ENCODE results near the gene CBFB. TPM values are rescaled to one million over a fixed set of nuclear protein-coding genes. Genes with fewer than 3 reads are reported as not detected.

The CBFB gene
- total RNA-seq, 2 donors from 2014 or later = 78.5 to 85.4 TPM

DNA sequence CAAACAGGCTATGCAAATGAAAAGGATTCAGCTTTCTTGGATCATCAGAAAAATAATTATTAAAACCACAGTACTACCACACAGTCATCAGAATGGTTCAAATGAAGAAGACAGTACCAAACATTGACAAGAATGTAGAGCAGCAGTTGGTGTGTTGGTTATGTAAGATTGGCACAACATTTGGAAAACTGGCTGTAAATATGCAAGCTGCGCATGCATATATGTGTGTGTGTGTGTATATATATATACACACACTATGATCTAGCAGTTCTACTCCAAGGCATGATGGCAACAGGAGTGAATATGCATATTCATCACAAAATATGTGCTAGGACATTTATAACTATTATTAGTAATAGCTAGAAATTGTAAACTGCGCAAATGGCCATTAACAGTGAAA is 46.4 kb downstream of the CBFB start:
- DNase-seq (no peak), ATAC-seq (no peak)

DNA sequence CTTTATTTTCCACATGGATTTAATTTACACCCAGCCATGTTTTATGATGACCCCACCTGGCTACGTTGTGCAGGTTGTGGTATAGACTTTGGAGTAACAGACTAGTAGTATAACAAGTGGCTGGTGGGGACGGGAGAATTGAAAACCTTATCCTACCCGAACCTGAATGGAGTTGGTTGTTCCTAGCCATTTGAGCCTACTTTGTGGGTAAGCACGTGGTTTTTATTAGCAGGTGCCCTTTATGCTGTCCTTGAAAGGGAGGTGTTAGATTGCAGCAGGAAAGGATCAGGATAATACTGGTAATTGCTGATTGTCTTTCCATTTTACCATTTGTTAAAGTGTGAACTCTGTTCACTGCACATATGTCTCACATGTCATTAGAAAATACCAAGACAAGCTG is 48.9 kb downstream of the CBFB start:
- ATAC-seq (no peak), DNase-seq (no peak)
- H3K9me3 ChIP-seq (ENCODE audit: control insufficient read depth, low read length, poor library complexity, severe bottlenecking) = no peaks in the 10 kb centered on the region
- Mint-ChIP-seq H3K27ac (peak overlapping the region; percentile 53), H3K27me3 (no peaks in the 10 kb centered on the region), H3K36me3 (ENCODE audit: low read depth) (peaks cover 2% of the 10 kb centered on the region), H3K4me3 (no peak overlapping the region), H3K4me1 (peaks cover 8% of the 10 kb centered on the region)

More for the DNA sequence above, 46.4 kb downstream of the CBFB start:
- H3K4me1 Mint-ChIP-seq = peaks cover 8% of the 10 kb centered on the region
- H3K36me3 Mint-ChIP-seq (ENCODE audit: low read depth) = peaks cover 2% of the 10 kb centered on the region
- no peaks in the 10 kb centered on the region for H3K27me3 Mint-ChIP-seq
- no peaks in the 10 kb centered on the region for H3K9me3 ChIP-seq (ENCODE audit: control insufficient read depth, low read length, poor library complexity, severe bottlenecking)
- H3K27ac Mint-ChIP-seq = no peak overlapping the region
- H3K4me3 Mint-ChIP-seq = no peak overlapping the region

DNA sequence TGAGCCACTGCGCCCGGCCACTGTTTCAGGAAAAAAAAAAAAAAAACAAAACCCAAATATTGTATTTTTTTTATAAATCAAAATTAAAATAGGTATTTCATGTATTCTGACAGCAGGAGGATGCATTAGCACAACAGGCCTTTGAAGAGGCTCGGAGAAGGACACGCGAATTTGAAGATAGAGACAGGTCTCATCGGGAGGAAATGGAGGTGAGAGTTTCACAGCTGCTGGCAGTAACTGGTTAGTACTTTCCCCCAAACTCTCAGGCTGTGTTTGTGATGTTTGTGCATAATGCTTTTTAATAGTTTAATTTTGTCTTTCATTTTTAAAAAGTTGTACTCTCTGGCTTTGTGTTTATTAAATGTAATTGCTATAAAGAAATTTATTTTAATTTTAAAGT is 53.2 kb downstream of the CBFB start:
- peaks cover 5% of the 10 kb centered on the region for H3K36me3 Mint-ChIP-seq (ENCODE audit: low read depth)
- ATAC-seq = no peak
- H3K4me3 Mint-ChIP-seq = no peak overlapping the region
- peaks cover 15% of the 10 kb centered on the region for H3K4me1 Mint-ChIP-seq
- no peaks in the 10 kb centered on the region for H3K9me3 ChIP-seq (ENCODE audit: control insufficient read depth, low read length, poor library complexity, severe bottlenecking)
- no peaks in the 10 kb centered on the region for H3K27me3 Mint-ChIP-seq
- no peak for DNase-seq
- H3K27ac Mint-ChIP-seq = no peak overlapping the region

DNA sequence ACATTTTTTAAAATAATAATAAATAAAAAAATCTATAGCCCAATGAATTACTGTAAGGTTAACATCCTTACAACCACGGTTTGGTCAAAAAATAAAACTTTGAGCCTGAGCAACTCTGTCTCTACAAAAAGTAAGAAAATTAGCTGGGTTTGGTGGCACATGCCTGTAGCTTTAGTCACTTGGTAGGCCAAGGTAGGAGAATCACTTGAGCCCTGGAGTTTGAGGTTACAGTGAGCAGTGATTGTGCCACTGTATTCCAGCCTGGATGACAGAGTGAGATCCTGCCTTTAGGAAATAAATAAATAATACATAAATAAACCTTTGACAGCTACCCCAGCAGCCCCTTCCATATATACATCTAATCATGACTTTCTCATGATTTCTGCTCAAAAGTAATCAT is 53.9 kb downstream of the CBFB start:
- Mint-ChIP-seq H3K27me3 (no peaks in the 10 kb centered on the region), H3K27ac (no peak overlapping the region), H3K4me3 (no peak overlapping the region), H3K36me3 (ENCODE audit: low read depth) (peaks cover 5% of the 10 kb centered on the region), H3K4me1 (peaks cover 15% of the 10 kb centered on the region)
- DNase-seq (no peak), ATAC-seq (no peak)
- H3K9me3 ChIP-seq (ENCODE audit: control insufficient read depth, low read length, poor library complexity, severe bottlenecking) = no peaks in the 10 kb centered on the region

GRCh38 chr16:67084345-67085028 is 55.5 kb downstream of the CBFB start:
- peaks cover 5% of the 10 kb centered on the region for H3K36me3 Mint-ChIP-seq (ENCODE audit: low read depth)
- DNase-seq = no peak
- no peaks in the 10 kb centered on the region for H3K27me3 Mint-ChIP-seq
- no peak overlapping the region for H3K27ac Mint-ChIP-seq
- no peak overlapping the region for H3K4me3 Mint-ChIP-seq
- no peak for ATAC-seq
- no peaks in the 10 kb centered on the region for H3K9me3 ChIP-seq (ENCODE audit: control insufficient read depth, low read length, poor library complexity, severe bottlenecking)
- peaks cover 15% of the 10 kb centered on the region for H3K4me1 Mint-ChIP-seq

DNA sequence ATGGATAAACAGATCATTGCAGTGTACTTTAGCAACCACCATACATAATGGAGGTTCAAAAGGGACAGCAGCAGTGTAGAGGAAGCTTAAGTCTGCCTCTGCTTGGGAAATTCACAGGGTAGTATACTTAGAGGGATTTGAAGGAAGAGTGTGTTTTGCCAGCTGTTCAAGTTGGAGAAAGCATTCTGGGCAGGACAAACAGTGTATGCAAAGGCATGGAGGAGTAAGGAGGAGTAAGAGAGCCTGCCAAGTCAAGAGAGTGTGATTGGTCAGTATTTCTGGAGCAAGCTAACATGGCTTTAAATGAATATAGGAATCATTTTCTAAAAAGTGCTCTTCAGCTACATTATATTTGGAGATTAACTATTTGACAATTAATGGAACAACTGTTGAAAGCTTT is 57.9 kb downstream of the CBFB start:
- no peak for DNase-seq
- H3K4me3 Mint-ChIP-seq = no peak overlapping the region
- no peaks in the 10 kb centered on the region for H3K9me3 ChIP-seq (ENCODE audit: control insufficient read depth, low read length, poor library complexity, severe bottlenecking)
- no peak for ATAC-seq
- no peaks in the 10 kb centered on the region for H3K27me3 Mint-ChIP-seq
- H3K4me1 Mint-ChIP-seq = peaks cover 14% of the 10 kb centered on the region
- H3K27ac Mint-ChIP-seq = peak overlapping the region; percentile 84
- H3K36me3 Mint-ChIP-seq (ENCODE audit: low read depth) = peaks cover 2% of the 10 kb centered on the region

DNA sequence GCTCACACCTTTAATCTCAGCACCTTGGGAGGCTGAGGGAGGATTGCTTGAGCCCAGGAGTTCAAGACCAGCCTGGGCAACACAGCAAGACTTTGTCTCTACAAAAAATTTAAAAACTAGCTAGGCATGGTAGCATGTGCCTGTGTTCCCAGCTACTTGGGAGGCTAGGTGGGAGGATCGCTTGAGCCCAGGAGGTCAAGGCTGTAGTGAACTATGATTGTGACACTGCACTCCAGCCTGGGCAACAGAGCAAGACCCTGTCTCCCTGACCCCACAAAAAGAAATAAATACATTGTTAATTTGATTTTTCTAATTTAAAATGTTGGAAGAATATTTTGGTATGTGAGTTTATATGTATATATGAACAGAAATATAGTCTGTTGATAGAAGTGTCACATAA is 58.3 kb downstream of the CBFB start:
- no peak for DNase-seq
- ATAC-seq = no peak
- peaks cover 14% of the 10 kb centered on the region for H3K4me1 Mint-ChIP-seq
- H3K4me3 Mint-ChIP-seq = no peak overlapping the region
- H3K9me3 ChIP-seq (ENCODE audit: control insufficient read depth, low read length, poor library complexity, severe bottlenecking) = no peaks in the 10 kb centered on the region
- H3K36me3 Mint-ChIP-seq (ENCODE audit: low read depth) = peaks cover 2% of the 10 kb centered on the region
- peak overlapping the region; percentile 84 for H3K27ac Mint-ChIP-seq
- no peaks in the 10 kb centered on the region for H3K27me3 Mint-ChIP-seq

DNA sequence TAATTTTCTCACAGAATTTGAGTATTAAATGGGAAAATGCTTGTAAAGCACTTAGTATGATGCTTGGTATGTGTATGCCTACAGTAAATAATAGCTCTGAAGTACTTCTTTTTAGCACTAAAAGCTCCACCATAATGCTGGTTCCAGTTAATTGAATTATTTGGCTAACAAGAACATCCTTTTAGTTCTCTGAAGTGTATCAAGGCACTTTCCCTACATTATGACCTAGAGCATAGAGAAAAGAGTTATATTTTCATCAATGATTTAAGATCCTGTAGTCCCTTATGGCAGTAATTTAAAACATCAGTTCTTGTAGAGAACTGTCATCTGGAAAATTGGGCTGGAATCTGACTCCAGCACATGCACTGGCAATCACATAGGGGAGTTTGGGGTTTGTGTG is 58.9 kb downstream of the CBFB start:
- peaks cover 2% of the 10 kb centered on the region for H3K36me3 Mint-ChIP-seq (ENCODE audit: low read depth)
- H3K4me1 Mint-ChIP-seq = peaks cover 14% of the 10 kb centered on the region
- no peaks in the 10 kb centered on the region for H3K27me3 Mint-ChIP-seq
- no peak for ATAC-seq
- H3K27ac Mint-ChIP-seq = no peak overlapping the region
- no peak overlapping the region for H3K4me3 Mint-ChIP-seq
- no peaks in the 10 kb centered on the region for H3K9me3 ChIP-seq (ENCODE audit: control insufficient read depth, low read length, poor library complexity, severe bottlenecking)
- no peak for DNase-seq

- H3K4me1 Mint-ChIP-seq = peaks cover 14% of the 10 kb centered on the region
- peaks cover 2% of the 10 kb centered on the region for H3K36me3 Mint-ChIP-seq (ENCODE audit: low read depth)
- H3K4me3 Mint-ChIP-seq = no peak overlapping the region
- no peaks in the 10 kb centered on the region for H3K27me3 Mint-ChIP-seq
- ATAC-seq (no peak), DNase-seq (no peak)
- no peak overlapping the region for H3K27ac Mint-ChIP-seq
- H3K9me3 ChIP-seq (ENCODE audit: control insufficient read depth, low read length, poor library complexity, severe bottlenecking) = no peaks in the 10 kb centered on the region
Measured at GRCh38 chr16:67088551-67088950, 59.6 kb downstream of the CBFB start.

DNA sequence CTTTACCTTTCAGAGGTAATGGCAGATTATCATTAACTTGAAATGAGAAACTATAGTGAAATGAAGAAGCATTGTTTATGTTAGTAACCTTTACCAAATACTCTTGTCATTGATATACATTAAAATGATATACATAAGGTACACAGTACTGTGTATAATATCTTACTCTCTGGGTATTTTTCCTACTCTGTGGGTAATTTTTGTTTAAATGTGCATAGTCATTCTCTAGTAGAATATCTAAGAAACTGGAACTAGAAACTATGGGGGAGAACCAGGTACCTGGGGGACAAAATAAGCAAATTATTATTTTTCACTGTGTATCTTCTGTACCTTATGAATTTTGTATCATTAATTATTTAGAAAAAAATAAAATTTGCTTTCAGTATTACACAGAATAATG is 60.2 kb downstream of the CBFB start:
- Mint-ChIP-seq H3K4me1 (peaks cover 14% of the 10 kb centered on the region), H3K36me3 (ENCODE audit: low read depth) (peaks cover 2% of the 10 kb centered on the region), H3K27ac (no peak overlapping the region), H3K4me3 (no peak overlapping the region), H3K27me3 (no peaks in the 10 kb centered on the region)
- ATAC-seq = no peak
- DNase-seq = no peak
- H3K9me3 ChIP-seq (ENCODE audit: control insufficient read depth, low read length, poor library complexity, severe bottlenecking) = no peaks in the 10 kb centered on the region

- Mint-ChIP-seq H3K4me3 (no peak overlapping the region), H3K36me3 (ENCODE audit: low read depth) (no peaks in the 10 kb centered on the region), H3K27me3 (no peaks in the 10 kb centered on the region), H3K4me1 (peaks cover 8% of the 10 kb centered on the region), H3K27ac (no peak overlapping the region)
- no peaks in the 10 kb centered on the region for H3K9me3 ChIP-seq (ENCODE audit: control insufficient read depth, low read length, poor library complexity, severe bottlenecking)
- ATAC-seq = no peak
- no peak for DNase-seq
Measured at GRCh38 chr16:67091906-67092566, 63.1 kb downstream of the CBFB start.

DNA sequence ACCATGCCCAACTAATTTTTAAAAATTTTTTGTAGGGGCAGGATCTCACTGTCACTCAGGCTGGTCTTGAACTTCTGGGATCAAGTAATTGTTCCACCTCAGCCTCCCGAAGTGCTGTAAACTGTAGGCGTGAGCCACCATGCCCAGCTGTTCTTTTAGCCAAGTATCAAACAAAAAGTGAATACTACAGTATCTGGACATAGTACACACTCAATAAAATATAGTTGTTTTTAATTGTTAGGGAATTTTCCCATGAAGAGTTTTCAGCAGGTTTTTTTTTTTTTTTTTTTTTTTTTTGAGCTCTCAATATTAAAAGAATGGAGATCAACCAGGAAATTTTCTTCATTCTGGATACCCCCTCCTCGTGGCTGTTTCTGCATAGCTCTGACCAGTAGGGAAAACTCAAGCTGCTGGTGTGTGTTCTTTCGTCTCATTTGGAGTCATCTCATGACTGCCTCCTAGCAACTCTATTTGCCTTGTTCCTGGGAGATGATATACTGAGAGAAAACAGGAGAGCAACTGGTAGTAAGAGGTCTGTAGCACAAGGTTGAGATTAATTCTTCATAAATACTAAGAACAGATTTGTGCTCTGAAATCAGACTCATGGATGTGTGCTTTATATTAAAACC is 64.3 kb downstream of the CBFB start:
- Mint-ChIP-seq H3K27ac (no peak overlapping the region), H3K4me1 (peaks cover 8% of the 10 kb centered on the region), H3K4me3 (no peak overlapping the region), H3K36me3 (ENCODE audit: low read depth) (no peaks in the 10 kb centered on the region), H3K27me3 (no peaks in the 10 kb centered on the region)
- DNase-seq = no peak
- no peak for ATAC-seq
- H3K9me3 ChIP-seq (ENCODE audit: control insufficient read depth, low read length, poor library complexity, severe bottlenecking) = no peaks in the 10 kb centered on the region

DNA sequence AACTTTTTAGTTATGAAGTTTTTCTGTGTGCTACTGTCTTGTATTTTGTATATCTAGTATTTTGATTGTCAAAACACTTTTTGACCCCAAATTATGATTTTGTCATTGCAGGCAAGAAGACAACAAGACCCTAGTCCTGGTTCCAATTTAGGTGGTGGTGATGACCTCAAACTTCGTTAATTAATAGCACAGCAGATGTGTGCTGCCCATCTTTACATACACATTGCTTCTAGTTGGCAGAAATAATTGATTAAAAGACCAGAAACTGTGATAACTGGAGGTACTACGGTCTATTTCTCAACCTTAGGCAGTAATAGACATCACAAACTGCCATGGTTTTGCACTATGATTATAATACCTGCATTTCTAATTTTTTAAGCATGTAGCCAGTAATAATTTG is 69.7 kb downstream of the CBFB start:
- H3K27me3 Mint-ChIP-seq = no peaks in the 10 kb centered on the region
- DNase-seq = no peak

More for the DNA sequence above, 69.7 kb downstream of the CBFB start:
- no peaks in the 10 kb centered on the region for H3K9me3 ChIP-seq (ENCODE audit: control insufficient read depth, low read length, poor library complexity, severe bottlenecking)
- peak overlapping the region; percentile 8 for H3K27ac Mint-ChIP-seq
- no peak overlapping the region for H3K4me3 Mint-ChIP-seq
- H3K36me3 Mint-ChIP-seq (ENCODE audit: low read depth) = no peaks in the 10 kb centered on the region
- H3K4me1 Mint-ChIP-seq = peaks cover 2% of the 10 kb centered on the region
- ATAC-seq = no peak
